GM21367 (cell line): ENCODE results near the gene HNRNPUL2.

ENCODE experiments used
- ATAC-seq: cut with Tn5 transposase; IDR thresholded peaks from one replicate; pipeline ENCODE4 v1.9.1; 2021; ENCODE audit not compliant: unreplicated experiment

Gene HNRNPUL2

DNA sequence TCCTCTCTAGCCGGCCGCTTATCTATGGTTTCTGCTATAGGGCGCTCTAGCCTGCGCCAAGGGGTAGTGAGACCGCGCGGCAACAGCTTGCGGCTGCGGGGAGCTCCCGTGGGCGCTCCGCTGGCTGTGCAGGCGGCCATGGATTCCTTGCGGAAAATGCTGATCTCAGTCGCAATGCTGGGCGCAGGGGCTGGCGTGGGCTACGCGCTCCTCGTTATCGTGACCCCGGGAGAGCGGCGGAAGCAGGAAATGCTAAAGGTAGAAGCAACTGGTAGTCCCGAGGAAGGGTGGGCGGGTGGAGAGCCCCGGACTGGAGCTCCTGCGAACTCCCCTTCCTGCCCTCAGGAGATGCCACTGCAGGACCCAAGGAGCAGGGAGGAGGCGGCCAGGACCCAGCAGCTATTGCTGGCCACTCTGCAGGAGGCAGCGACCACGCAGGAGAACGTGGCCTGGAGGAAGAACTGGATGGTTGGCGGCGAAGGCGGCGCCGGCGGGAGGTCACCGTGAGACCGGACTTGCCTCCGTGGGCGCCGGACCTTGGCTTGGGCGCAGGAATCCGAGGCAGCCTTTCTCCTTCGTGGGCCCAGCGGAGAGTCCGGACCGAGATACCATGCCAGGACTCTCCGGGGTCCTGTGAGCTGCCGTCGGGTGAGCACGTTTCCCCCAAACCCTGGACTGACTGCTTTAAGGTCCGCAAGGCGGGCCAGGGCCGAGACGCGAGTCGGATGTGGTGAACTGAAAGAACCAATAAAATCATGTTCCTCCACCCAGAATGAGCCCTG, 55.5 kb downstream of the HNRNPUL2 start, which contains the start of the genes LBHD1 and UQCC3:
Gene LBHD1 (minus strand): TSS at position 660 of the 782 bp plus-strand sequence. CDS start 2,236 bp downstream, outside the sequence.
Gene UQCC3 (plus strand): TSS at position 66 of the 782 bp plus-strand sequence. CDS start 73 bp downstream, at position 139.
- ATAC-seq = peak; percentile 39

DNA sequence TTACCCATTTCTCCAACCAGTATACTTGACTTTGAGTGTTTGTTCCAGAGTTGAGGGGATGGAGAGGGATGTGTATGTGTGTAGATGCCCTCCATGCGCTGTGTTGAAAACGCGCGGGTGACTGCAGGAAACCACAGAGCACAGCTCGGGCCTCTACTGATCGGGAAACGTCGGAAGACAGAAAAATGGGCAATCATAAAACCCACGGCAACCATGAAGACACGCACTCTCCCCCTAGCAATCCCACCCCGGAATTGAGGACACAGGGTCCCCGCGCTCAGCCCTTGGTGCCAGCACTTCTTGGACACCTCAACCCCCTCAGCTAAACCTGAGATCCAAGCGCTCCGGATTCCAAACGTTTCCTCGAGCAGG, 56.0 kb downstream of the HNRNPUL2 start:
- ATAC-seq = no peak

DNA sequence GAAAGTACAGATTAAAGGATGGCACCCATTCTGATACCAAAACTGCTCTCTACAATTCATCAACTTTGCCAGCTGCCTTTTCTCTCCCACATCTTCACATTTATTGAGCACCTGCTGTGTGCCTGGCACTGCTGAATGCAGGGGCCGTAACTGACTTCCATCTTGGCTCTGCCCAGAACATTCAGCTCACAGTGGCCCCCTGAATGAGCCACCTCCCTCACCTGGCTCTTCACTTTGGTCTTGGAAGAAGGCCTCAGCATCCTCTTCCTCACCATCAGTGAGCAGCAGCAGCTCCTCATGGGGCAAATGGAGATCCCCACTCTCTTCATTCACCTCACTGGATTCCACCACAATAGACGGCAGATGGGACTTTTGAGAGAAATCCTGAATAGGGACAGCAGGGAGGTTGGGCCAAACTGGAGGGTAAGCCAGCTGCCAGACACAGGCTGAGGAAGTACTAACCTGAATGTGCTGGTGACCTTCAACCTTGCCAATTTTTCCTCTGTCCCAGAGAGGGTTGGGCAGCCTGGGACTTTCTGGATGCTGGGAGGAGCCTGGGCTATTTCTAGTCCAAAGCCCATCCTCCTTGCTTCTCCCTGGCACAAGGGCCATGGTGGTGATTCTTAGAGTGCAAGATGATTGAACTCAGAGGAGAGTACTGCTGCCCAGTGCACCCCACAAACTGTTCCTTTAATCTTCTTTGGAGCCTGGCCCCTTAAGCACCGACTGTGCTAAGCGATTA, 57.7 kb downstream of the HNRNPUL2 start:
- no peak for ATAC-seq

DNA sequence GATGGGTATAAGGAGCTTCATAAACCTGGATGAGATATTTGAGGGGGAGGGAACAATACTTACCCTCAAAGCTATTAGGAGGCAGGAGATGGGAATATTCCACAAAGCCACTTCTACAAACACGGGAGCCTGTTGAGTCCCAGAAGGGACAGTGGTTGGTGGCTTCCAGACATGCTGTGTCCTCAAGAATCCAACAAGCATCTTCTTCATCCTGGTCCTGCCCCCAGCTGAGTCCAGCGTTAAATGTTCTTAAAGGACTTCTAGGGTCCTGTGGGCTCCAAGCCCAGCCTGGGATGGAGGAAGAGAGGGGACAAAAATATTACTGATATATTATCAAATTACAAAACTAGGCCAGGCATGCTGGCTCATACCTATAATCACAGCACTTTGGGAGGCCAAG, 59.8 kb downstream of the HNRNPUL2 start:
- ATAC-seq = no peak

DNA sequence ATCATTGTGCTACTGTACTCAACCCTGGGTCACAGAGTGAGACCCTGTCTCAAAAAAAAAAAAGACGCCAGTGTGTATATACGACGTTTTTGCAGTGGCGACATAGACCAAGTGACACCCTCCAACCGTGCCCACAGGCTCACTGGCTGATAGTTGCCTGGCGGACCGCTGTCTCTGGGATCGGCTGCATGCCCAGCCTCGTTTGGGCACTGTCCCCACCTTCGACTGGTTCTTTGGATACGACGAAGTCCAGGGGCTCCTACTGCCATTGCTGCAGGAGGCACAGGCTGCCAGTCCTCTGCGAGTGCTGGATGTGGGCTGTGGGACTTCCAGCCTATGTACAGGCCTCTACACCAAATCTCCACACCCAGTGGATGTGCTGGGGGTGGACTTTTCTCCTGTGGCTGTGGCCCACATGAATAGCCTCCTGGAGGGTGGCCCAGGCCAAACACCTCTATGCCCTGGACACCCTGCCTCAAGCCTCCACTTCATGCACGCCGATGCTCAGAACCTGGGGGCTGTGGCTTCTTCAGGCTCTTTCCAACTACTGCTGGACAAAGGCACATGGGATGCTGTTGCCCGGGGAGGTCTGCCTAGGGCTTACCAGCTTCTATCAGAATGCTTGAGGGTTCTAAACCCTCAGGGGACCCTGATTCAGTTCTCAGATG, 60.9 kb downstream of the HNRNPUL2 start:
- ATAC-seq = no peak

DNA sequence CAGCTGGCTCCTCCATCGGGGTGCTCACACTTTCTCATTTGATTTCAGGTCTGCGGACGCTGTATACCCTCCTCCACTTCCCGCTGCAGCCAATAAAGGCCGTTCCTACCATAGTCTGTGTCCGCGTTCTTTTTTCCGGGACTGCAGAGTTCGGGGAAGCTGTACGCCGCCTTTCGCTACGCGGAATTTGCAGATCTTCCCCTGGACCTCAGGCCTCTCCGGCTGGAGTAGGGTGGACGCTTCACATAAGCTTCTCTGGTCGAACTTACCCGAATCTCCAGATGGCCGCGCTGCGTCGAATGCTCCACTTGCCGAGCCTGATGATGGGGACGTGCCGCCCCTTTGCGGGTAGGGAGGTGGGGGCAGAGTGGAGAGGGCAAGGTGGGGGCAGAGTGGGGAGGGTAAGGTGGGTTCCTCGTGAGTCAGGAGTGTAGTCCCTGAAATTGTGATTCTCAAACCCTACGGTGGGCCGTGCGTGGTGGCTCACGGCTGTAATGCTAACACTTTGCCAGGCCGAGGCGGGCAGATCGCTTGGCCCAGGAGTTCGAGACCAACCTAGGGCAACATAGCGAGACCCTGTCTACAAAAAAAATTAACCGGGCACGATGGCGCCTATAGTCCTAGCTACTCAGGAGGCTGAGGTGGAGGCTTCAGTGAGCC, 61.5 kb downstream of the HNRNPUL2 start:
- ATAC-seq = peak; percentile 16

DNA sequence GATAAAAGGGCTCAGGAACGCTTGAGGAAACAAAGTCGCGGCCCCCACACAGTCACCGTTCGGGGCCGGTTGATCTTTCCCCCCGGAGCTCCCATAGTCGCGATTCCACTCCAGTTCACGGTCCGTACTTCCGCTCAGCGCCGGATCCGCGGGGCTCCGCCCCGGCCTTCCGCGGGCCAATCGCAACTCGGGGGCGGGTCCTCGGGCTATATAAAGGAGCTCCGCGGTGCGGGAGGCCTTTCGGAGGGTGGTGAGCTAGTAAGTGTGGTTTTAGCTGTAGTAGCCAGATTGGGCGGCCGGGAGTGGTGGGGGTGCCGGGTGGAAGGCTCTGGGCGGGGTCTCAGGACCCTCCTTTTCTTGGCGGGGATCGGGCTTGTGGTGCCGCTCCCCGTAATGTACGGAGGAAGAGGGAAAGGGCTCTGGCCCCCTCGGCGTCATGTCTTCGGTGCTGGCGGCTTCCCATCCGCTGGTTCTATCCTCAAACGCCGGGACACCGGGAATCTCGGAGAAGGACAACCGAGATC, 62.1 kb downstream of the HNRNPUL2 start, which contains the start of the genes C11orf98 and CSKMT:
Gene C11orf98 (minus strand): TSS at position 136 of the 524 bp plus-strand sequence. CDS start 41 bp downstream, at position 95.
Gene CSKMT (plus strand): TSS at position 238 of the 524 bp plus-strand sequence. CDS start 568 bp downstream, outside the sequence.
- peak; percentile 67 for ATAC-seq

DNA sequence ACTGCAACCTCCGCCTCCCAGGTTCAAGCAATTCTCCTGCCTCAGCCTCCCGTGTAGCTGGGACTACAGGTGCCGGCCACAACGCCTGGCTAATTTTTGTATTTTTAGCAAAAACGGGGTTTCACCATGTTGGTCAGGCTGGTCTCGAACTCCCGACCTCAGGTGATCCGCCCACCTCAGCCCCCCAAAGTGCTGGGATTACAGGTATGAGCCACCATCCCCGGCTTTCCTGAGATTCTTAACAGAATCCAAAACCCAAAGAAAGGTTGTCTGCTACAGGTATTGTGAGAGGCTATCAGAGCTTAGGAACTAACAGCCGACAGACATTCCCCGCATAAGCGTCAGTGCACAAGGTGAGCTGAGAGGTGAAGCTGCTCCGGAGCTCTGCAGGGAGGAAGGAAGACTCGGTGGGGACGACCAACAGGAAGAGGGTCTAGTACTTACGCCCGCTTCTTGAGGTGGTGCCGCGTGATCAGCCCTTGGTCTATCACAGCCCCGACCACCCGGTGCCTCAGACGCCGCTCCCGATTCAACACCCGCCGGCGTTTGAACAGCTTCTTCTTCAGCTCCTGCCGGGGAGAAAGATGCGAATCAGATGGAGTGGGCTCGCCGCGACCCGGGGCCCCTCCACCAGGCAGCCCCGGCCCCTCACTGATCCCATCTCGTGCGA, 62.7 kb downstream of the HNRNPUL2 start:
- no peak for ATAC-seq
